GM19351 (cell line): ENCODE results near the gene MIB2.
A peak's percentile ranks its signal among the peaks of the same experiment; 100 is the strongest.

Experiments used
- ATAC-seq: cut with Tn5 transposase; IDR thresholded peaks from one replicate; pipeline ENCODE4 v1.9.1; 2021; ENCODE audit warnings: mild to moderate bottlenecking, moderate library complexity; ENCODE audit not compliant: unreplicated experiment

MIB2 gene

DNA sequence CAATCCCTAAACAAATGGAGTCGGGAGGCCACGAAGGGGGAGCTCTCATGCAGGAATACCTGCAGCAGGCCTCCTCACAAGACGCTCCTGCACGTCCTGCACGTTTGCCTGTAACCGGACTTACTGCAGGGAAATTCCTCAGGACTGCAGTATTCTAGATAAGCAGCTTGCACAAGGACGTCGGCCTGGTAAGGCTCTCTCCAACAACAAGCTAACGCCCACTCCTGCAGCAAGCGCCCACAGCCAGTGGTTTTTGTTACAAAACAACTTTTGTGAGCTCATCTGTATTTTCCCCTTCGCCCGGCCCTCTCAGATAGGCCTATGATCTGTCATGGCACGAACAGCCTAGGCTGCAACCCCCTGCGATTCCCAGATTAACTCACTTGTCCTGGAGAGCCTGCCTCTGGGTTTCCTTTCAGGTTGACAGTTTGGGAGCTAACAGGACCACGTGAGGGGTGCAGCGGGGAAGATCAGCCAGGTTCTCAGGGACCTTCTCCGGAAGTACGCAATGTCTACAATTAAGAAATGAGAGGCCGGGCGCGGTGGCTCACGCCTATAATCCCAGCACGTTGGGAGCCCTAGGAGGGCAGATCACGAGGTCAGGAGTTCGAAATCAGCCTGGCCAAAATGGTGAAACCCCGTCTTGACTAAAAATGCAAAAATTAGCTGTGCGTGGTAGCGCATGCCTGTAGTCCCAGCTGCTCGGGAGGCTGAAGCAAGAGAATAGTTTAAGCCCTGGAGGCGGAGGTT, 921 bp upstream of the MIB2 start:
- no peak for ATAC-seq

DNA sequence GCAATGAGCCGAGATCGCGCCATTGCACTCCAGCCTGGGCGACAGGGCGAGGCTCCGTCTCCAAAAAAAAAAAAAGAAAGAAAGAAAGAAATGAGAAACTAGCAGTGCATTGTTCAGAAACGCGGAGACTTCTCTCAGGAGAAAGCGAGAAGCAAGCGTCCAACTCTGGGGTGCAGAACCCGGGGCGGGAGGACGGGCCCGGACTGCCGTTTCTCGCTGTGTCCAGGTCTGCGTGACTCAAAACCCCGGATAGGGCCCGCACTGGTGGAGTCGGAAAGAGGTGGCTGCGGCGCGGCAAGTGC, 395 bp upstream of the MIB2 start:
- ATAC-seq = no peak

DNA sequence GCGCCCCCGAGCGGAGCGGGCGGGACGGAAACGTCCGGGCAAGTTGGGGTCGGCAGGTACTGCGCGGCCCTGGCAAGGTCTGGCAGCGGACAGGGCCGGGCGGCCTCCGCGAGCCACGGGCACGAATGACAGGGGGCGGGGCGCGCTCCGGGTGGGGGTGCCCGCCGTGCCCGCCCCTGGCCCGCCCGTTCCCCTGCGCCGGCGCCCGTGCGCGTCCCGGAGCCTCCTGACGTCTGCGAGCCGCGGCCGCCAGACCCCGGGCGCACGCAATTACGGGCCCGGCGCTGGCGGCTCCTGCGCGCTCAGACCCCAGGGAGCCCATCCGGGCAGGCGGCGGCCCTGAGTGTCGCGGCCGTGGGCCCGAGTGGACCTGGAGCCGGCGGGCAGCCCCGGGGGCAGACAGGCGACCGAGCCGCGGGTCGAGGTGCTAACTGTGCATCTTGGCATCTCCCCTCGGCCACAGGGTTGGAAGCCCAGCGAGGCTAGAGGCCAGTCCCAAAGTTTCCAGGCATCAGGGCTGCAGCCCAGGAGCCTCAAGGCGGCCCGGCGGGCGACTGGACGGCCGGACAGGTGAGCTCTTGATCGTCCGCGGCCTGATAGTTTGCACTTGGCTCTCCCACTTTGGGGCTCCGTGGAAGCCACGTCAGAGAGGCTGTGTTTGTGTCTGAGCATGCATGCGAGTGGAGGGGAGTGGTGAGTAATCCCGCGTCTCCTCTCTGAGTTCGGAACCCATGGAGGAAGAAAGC, 918 bp downstream of the MIB2 start:
- ATAC-seq = peak; percentile 13

DNA sequence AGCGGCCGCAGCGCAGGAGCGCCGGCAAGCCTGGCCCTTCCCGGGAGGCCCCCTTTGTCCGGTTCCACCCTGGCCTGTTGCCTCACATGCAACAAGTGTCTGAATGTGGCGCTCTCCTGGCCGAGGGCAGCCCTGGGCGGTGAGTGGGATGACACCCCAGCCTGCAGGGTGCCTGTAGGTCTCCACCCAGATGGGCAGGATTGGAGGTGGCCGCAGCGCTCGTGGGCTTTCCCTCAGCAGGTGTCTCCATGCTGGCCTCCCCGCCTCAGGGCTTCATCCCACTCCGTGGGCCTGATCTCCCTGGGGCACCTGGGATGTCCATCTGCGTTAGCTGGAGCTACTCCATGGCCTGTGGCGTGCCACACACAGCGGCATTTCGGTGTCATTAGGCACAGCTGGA, 1.5 kb downstream of the MIB2 start:
- no peak for ATAC-seq

DNA sequence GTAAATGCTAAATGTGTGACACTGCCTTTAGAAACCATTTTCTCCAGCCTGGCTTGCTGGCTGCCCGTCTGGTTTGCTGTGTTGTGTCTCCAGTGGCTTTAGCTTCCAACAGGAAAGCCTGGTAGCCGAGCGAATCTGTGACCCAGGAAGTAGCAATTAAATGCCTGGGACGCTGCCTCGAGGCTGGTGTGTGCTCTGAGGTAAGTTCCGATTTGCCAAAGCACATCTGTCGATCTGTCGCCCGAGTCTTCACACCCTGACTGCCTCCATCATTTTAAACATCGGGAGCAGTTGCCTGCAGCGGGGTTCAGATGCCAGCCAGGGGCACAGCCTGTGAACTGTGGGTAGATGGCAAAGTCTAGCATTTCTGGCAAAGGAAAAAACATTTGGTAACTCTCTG, 2.2 kb downstream of the MIB2 start:
- ATAC-seq = no peak

DNA sequence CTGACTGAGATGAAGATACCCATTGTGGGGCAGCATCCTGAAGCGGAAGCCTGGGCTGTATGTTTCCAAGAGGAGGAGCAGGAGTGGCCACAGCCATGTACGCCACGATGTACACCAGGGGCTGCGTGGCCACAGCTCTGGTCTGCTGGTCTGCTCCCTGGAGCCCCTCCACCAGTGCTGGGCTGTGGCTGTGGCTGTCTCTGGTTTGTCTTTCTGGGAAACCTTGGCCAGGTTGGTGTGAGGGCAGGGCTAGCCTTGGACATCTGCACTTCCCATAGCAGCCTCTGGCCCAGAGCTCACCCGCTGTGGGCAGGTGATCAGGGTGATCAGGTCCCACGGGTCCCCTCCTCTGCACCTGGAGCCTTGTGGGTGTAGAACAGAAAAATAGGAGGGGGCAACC, 2.6 kb downstream of the MIB2 start:
- no peak for ATAC-seq

DNA sequence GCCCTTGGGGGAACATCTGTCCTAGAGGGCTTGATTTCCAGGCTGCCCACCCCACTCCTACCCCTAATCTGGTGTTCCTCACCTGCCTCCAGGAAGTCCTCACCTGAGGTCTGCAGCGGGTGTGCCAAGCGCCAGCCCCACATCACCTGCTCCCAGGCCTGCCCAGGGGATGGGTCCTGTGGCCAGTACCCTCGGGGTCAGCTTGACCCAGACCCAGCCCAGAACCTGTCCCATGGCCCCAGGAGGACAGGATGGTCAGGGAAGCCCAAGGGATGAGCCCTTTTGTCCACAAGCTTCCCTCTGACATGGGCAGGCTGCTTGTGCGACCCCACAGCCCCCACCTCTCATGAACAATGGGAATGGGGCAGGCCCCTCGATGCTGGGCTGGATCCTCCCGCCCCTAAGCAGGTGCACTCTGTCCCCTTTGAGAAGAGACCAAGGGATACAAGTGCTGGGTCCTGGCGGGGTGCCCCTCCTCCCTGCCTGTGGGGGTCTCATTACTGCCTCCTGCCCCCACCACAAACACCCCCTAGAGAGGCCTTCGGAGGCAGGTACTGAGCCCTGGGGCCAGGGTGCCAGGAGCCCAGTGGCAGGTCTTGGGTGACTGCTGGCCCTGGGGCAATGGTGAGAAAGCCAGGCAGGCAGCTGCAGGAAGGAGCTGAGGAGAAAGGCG, 3.2 kb downstream of the MIB2 start:
- ATAC-seq = no peak

DNA sequence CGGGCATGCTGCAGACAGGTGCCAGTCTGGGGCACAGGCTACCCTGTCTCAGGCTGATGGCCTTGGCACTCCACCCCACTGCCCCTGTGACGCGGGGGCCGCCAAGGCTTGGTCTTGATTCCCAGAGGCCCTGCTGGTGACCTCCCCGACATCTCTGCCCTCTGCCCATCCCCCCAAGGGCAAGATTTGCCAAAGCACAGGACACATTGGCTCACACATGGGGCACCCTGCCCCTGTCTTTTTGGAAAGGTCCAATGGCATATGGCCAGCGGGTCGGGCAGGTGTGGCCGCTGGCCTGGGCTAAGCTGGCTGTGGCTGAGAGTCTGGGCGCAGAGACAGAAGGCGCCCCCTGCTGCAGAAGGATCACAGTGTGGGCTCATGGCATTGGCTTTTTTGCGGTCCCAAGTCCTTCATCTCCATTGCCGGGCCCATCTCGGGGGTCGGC, 4.6 kb downstream of the MIB2 start:
- ATAC-seq = no peak

DNA sequence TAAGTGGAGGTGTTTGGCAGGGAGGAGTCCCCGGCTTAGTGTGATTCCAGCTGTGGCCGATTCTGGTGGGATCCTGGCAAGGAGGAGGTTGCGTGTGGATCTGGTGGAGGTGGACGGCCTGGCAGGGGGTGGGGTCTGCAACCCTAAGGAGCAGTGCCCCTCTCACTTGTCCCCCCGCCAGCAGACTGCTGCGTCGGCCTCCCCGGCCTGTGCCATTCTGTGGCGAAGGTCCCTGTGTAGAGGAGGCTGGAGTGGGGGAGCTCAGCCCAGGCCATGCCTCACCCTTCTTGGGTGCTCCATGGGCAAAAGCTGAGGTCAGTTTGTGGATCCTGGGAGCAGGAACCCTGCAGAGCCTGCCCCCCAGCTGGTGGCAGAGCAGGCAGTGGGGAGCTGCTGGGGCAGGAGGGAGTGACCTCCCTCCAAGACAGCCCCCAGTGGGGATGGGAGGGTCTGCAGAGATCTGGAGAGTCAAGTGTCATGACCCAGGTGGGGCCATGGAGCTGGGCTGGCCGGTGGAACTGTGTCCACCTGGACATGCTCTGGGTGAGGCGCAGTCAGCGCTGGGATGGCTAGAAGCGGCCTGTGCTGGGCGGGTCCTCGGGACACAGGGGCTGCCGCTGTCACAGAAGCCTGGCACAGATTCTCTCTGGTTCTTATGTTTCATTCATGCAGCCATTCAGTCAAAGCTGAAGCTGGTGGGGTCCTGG, 5.3 kb downstream of the MIB2 start:
- ATAC-seq = no peak

DNA sequence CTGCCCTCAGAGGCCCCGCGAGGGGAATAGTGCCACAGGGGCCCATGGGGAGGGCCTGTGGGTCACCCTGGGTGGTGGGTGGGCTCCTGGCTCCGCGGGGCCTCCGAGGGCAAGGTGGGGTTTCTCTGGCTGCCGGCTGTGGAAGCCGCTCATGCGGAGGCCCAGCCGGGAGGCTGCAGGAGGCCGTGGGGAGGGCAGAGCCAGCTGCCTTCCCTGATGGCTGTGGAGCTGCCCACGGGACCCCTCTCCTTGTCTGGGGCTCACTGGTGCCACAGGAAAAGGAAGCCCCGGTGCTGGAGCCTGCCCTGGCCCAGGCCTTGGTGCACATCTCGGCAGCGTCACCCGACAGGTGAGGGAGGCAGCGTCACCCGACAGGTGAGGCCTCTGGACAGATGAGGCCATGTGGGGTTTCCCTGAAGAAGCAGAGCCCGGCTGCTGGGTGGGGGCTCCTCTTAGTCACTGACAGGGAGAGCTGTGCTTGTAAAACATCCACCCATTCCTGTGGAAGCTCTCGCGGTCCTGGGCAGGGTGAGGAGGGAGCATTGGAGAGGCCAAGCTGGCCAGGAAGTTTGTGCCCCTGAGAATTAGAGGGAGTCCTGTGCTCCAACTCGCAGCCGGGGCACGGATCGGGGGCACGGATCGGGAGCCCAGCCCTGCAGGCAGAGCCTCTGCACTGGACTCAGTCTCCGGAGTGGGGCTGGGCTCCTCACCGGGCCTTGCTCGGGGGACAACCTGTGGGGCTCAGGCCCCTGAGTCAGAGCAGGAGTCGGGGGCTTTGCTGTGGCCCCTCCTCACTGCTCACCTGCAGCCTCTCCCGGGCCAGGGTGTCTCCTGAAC, 6.1 kb downstream of the MIB2 start:
- ATAC-seq = no peak

DNA sequence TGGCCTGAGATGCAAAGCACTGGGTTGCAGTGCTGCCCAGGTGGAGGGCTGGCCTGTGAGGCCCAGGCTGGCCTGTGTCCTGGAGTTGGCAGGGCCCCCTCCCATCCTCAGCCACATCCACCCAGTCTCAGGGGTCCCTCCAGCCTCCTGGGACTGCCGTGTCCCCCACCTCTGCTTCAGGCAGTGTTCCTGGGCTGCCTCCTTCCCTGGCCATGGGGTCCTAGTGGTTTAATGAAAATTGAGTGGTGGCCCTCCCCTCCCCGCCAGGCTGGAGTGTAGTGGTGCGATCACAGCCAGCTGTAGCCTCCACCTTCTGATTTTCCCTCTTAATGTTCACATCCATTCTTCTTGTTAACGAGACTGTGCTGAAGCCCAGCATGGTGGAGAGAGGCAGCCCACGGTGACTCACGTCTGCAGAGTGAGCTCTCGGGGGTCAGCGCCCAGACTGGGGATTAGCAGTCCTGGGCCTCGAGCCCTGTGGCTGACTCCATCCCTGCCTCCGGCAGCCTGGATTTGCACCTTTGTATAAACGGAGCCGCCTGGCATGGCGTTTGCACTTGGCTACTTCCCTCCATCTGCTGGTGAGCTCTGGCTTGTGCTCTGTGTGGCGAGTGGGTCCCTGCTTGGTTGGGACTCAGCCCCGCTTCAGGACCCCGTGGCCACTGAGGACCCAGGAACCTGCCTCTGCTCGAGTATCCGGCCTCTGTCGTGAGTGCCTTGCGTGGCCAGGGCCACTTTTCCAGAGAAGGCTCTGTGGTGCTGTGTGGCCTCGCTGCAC, 6.9 kb downstream of the MIB2 start:
- no peak for ATAC-seq

DNA sequence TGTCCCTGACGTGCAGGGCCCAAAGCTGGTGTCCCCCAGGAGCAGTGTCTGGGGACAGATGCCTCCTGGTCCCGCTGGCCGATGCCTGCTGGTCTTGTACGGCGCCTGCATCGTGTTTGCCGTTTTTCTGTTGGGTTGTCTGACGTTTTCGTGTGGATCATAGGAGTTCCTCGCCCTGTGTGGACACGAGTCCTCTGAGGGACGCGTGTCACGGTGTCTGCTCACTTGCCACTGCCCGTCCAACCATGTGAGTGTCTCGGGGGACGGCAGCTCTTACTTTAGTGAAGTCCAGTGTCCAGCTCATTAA, 7.4 kb downstream of the MIB2 start:
- ATAC-seq = no peak

DNA sequence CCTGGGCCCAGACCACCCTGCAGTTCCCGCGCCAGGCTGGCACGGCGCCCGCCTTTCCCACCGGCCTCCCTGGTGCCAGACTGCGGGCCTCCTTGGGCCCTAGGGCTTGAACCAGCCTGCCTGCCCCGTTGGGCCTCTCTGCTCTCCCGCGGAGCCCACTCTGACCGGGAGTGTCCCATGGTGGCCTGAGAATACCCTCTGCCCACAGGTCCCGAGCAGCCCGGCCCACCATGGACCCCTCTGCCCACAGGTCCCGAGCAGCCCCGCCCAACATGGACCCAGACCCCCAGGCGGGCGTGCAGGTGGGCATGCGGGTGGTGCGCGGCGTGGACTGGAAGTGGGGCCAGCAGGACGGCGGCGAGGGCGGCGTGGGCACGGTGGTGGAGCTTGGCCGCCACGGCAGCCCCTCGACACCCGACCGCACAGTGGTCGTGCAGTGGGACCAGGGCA, 7.9 kb downstream of the MIB2 start:
- no peak for ATAC-seq

DNA sequence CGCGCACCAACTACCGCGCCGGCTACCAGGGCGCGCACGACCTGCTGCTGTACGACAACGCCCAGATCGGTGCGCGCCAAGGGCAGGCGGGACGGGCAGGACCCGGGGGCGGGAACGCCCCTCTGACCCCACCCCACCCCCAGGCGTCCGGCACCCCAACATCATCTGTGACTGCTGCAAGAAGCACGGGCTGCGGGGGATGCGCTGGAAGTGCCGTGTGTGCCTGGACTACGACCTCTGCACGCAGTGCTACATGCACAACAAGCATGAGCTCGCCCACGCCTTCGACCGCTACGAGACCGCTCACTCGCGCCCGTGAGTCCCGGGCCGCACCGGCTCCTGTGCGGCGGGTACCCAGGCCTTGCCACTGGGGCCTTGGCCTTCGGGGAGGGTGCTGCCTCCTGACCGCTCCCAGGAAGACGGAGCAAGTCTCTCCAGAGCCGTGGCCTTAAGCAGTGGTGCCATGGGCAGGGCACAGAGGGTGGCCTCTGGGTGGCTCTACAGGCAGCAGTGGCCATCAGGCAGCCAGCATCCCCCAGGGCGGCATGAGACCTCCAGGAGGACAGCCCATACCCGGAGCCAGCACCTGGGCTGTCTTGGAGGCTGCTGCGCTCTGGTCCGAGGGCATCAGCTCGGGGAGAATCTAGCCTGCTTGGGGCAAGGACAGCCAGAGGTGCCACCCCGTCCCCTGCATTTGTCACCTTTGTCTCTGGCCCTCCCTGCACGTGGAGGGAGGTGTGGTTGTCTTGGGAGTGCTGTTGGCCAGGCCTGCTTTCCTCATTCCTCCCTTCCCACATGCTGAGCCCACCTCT, 8.5 kb downstream of the MIB2 start:
- ATAC-seq = no peak

DNA sequence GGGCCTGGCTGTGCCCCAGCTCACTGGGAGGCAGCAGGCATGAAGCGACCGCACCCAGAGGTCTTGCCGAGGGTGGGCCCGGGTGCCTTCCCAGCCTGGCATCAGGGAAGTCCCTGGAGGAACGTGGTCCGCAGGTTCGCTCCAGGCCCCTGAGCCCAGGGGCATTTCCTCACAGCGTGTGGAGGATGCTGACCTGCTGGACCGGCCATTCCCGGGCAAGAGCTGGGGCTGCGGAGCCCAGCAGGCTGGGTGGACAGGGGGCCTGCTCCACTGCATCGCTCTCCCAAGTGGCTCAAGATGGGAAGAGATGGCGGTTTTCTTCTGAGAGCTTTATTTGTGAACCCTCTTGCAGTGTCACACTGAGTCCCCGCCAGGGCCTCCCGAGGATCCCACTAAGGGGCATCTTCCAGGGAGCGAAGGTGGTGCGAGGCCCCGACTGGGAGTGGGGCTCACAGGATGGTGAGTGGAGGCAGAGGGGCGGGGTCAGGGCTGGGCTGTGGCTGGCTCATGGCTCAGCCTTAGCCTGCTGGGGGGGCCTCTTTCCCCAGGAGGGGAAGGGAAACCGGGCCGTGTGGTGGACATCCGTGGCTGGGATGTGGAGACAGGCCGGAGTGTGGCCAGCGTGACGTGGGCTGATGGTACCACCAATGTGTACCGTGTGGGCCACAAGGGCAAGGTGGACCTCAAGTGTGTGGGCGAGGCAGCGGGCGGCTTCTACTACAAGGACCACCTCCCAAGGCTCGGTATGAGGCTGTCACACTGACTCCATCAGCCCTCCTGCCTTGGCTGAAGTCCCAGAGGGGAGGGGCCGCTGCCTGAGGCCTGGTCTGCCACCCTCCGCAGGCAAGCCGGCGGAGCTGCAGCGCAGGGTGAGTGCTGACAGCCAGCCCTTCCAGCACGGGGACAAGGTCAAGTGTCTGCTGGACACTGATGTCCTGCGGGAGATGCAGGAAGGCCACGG, 9.4 kb downstream of the MIB2 start:
- no peak for ATAC-seq

DNA sequence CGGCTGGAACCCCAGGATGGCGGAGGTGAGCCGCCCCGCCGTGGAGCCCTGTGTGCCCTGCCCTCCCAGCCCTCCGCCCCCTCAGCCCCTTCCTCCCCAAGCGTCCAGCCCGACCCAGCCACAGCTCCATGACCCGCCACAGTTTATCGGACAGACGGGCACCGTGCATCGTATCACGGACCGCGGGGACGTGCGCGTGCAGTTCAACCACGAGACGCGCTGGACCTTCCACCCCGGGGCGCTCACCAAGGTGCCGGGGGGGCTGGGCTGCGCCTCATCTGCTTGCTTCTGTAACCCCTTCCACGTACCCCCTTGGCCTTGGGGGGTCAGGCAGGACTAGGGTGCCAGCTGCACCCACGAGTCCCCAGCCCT, 10.1 kb downstream of the MIB2 start:
- ATAC-seq = no peak

DNA sequence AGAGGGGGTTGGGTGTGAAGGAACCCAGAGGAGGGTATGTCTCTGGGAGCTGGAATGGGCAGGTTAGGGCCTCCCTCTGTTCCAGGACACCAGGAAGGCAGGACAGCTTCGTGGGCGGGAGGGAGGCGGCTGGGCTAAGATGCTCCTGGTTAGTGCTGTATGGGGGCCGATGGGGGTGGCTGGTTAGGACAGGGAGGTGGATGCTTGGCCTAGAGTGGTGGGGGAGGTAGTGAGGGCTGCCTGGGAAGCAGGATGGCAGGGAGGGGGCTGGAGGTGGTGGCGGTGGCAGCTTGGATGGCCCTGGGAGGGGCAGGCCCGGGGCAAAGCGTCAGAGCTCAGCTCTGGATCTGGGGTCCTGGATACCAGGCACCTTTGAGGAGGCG, 10.5 kb downstream of the MIB2 start:
- no peak for ATAC-seq
